ENCODE data around the gene RNU6-9. TPM values are rescaled to one million over a fixed set of nuclear protein-coding genes. Genes with fewer than 3 reads are reported as not detected.

RNU6-9 gene
- total and polyA plus RNA-seq, 2 of the 13 experiments (the other 11 are each of a cell fraction or from before 2014, with no cell fraction given) = under 0.01 TPM; not detected in 1

DNA sequence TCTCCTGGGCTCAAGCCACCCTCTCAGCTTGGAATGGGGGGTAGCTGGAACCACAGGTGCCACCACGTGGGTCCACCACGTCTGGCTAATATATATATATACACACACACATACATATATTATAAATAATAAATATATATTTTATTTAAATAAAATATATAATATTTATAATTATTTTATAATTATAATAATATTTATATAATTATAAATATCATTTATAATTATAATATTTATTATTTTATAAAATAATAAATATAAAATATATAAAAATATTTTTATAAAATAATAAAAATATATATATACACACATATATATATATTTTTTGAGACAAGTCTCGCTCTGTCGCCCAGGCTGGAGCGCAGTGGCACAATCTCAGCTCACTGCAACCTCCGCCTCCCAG is 38.7 kb upstream of the RNU6-9 start:
- ATAC-seq = no peak
- BruUV-seq (replicated peaks) = no TSS peak
- no peak for DNase-seq (ENCODE audit: low spot score)
- Histone ChIP-seq H4K20me1 (ENCODE audit: insufficient read depth, low read length) (no peaks in the 10 kb centered on the region), H3K4me2 (ENCODE audit: low read depth, low read length) (no peak overlapping the region), H3K9ac (ENCODE audit: insufficient read depth, low read depth, low read length) (no peak overlapping the region), H3K4me1 (ENCODE audit: insufficient read depth, low read length) (peaks cover 23% of the 10 kb centered on the region), H3K27ac (ENCODE audit: extremely low read length, insufficient read depth, low read length) (no peak overlapping the region), H3K27me3 (ENCODE audit: control insufficient read depth in 1 of 2, insufficient read depth in 2 of 2, low read length in 2 of 2) (peaks cover 2 to 14% of the 10 kb centered on the region in 2 experiments; a peak in 4 of 5 replicates), H2AFZ (ENCODE audit: low read length) (no peak overlapping the region), H3K36me3 (replicated peaks in 1 of 2; ENCODE audit: control insufficient read depth in 1 of 2, insufficient read depth in 2 of 2, low read length in 2 of 2) (no peaks in the 10 kb centered on the region), H3K79me2 (ENCODE audit: insufficient read depth, low read length) (no peaks in the 10 kb centered on the region), H3K4me3 (replicated peaks in 1 of 3; ENCODE audit: insufficient read depth in 1 of 3, low read depth in 2 of 3, low read length in 3 of 3) (no peak overlapping the region), H3K9me3 (ENCODE audit: low read length) (no peaks in the 10 kb centered on the region)
- CTCF ChIA-PET (ENCODE audit: low intra/inter-chr PET ratio, low total read pairs) = no interaction called here
- in situ Hi-C loops (cut with HindIII; ENCODE audit: extremely low pct_ligation_motif_present, low pct_unique_long_range_greater_than_20kb) (loop anchor here (10.0 kb wide), 1 partner anchor 90 kb away; no protein-coding TSS in a partner anchor), intact Hi-C loops (cut with micrococcal nuclease; ENCODE audit: unreplicated experiment) (no loop called here)
- POLR2A ChIA-PET = no interaction called here
- WGBS (ENCODE audit: low lambda C conversion rate) = 62% methylated on average over 6 of the region's 6 CpGs
- TF ChIP-seq ETV6 (CRISPR knock-in tag; conservative IDR thresholded peaks at IDR 0.05) (no peak), GMEB2 (CRISPR knock-in tag; IDR thresholded peaks at IDR 0.05; ENCODE audit: low read depth) (no peak), ZFP36L2 (CRISPR knock-in tag; IDR thresholded peaks at IDR 0.05) (no peak), PRDM10 (CRISPR knock-in tag; IDR thresholded peaks at IDR 0.05; ENCODE audit: low read depth) (no peak), ZNF337 (CRISPR knock-in tag; IDR thresholded peaks at IDR 0.05; ENCODE audit: borderline replicate concordance, low read depth) (no peak), SP4 (CRISPR knock-in tag; IDR thresholded peaks at IDR 0.05) (no peak), FOXM1 (CRISPR knock-in tag; IDR thresholded peaks at IDR 0.05) (no peak), MTF1 (CRISPR knock-in tag; IDR thresholded peaks at IDR 0.05) (no peak), ZNF329 (CRISPR knock-in tag; IDR thresholded peaks at IDR 0.05; ENCODE audit: low read depth) (no peak), BCL3 (CRISPR knock-in tag; IDR thresholded peaks at IDR 0.05) (no peak), SATB2 (CRISPR knock-in tag; IDR thresholded peaks at IDR 0.05) (no peak), CEBPB (IDR thresholded peaks at IDR 0.05; ENCODE audit: borderline replicate concordance, low read depth, low read length) (no peak), BATF2 (CRISPR knock-in tag; IDR thresholded peaks at IDR 0.05) (no peak), IKZF1 (IDR thresholded peaks at IDR 0.05) (no peak)
- TF ChIP-seq, protein P1, sequence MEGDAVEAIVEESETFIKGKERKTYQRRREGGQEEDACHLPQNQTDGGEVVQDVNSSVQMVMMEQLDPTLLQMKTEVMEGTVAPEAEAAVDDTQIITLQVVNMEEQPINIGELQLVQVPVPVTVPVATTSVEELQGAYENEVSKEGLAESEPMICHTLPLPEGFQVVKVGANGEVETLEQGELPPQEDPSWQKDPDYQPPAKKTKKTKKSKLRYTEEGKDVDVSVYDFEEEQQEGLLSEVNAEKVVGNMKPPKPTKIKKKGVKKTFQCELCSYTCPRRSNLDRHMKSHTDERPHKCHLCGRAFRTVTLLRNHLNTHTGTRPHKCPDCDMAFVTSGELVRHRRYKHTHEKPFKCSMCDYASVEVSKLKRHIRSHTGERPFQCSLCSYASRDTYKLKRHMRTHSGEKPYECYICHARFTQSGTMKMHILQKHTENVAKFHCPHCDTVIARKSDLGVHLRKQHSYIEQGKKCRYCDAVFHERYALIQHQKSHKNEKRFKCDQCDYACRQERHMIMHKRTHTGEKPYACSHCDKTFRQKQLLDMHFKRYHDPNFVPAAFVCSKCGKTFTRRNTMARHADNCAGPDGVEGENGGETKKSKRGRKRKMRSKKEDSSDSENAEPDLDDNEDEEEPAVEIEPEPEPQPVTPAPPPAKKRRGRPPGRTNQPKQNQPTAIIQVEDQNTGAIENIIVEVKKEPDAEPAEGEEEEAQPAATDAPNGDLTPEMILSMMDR (CRISPR knock-in tag; IDR thresholded peaks at IDR 0.05) = no peak
- no peak for FAIRE-seq

Data from HepG2 (cell line).